Measurements from ENCODE around the gene MSGN1.

The MSGN1 gene

GRCh38 chr2:17816396-17817245 lies at the start of gene MSGN1:
TSS of gene MSGN1 (plus strand) at chr2:17816460. CDS start at chr2:17816519, 59 bp downstream.
- DNase-seq = no peak

DNA sequence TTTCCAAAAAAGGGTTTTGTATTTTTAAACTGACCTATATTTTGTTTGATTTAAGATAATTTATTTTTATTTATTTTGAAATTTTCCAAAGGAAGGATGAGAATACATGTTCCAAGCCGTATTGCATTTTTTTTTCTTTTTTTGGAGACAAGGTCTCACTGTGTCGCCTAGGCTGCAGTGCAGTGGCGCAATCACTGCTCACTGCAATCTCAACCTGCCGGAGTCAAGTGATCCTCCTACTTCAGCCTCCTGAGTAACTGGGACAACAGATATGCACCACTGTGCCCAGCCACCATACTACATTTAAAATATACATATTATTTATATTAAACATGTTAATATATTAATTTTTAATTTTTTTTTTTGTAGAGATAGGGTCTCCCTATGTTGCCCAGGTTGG lies 47.4 kb upstream of the MSGN1 start:
- no peak for DNase-seq

DNA sequence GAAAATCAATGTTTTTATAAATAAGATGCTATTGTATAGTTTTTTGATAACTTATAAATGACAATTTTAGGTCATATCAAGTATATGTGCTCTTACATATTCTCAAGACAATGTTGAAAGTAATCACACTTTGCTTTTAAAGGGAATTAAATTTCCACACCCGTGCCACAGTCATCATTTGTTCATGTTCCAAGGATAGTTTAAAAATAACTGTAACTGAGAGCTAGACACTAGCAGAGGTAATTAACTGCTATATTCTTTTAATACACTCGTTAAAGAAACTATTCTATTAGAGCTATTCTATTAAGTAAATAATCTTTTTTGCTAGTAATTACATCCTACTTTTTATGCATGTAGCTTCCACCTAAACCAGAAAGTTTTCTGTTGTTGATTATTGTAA lies 44.3 kb upstream of the MSGN1 start:
- DNase-seq = no peak

GRCh38 chr2:17772532-17772931 lies 43.7 kb upstream of the MSGN1 start:
- no peak for DNase-seq

GRCh38 chr2:17780546-17780945 lies 35.7 kb upstream of the MSGN1 start:
- DNase-seq = no peak

- no peak for DNase-seq
Measured at GRCh38 chr2:17781482-17781881, 34.8 kb upstream of the MSGN1 start.

- no peak for DNase-seq
Measured at GRCh38 chr2:17786727-17787126, 29.5 kb upstream of the MSGN1 start.

DNA sequence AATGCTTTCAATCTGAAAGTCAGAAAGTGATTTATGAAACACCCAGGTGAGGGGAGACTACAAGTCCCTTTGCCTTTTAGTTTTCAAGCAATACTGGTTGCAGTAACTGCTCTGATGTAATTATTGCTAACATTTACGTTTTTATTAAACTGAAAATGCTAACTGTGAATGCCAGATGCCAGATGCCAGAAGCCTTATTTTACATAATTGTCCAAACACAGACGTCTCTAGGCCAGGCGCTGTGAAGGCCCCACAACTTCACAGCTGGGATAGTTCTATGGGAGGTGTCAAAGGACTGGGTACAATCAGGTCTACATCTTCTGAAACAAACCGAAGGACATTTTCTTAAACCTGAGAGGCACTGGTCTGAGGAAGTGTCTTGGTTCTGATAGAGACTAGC lies 27.5 kb upstream of the MSGN1 start:
- DNase-seq = no peak

DNA sequence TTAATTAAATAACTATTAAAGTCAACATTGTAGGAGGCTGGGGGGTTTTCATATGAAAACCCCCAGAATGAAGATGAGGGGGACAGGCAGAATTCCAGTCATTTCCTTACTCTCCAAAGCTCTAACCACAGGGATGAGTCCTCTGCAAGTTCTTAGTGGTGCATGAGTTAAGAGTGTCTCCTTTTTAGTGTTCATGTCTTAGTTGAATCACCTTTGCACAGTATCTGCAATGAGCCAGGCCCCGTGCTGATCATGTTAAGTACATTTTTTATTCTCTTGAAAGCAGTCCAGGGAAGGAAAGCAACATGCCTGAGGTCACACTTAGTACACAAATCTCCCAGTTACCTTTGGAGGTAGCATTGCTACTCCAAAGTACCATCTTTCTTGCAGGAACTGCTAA lies 25.7 kb upstream of the MSGN1 start:
- no peak for DNase-seq

- DNase-seq = no peak
Measured at GRCh38 chr2:17791121-17791816, 25.0 kb upstream of the MSGN1 start.

- no peak for DNase-seq
Measured at GRCh38 chr2:17791817-17792130, 24.5 kb upstream of the MSGN1 start.

GRCh38 chr2:17792515-17792914 lies 23.7 kb upstream of the MSGN1 start:
- DNase-seq = no peak

- DNase-seq = no peak
Measured at GRCh38 chr2:17793296-17793695, 23.0 kb upstream of the MSGN1 start.

GRCh38 chr2:17793803-17794354 lies 22.4 kb upstream of the MSGN1 start:
- DNase-seq = no peak

GRCh38 chr2:17795309-17795708 lies 21.0 kb upstream of the MSGN1 start:
- DNase-seq = no peak

DNA sequence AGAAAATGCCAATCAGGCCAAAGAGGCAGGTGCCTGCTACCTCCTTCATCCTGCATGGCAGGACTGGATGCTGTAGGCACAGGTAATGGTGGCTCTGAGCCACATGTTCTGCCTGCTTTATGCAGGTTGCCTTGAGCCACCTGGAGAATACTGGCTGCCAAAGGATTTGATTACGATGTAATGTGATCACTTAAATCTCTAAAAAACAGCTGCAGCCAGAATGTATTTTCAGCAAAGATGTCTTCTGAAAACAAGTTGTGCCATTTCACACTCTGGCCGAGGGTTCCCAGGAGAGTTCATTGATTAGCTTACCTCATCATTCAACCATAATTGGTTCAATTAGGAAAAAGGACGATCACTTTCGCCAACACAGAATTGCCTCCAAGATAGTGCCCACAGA lies 17.9 kb upstream of the MSGN1 start:
- no peak for DNase-seq

DNA sequence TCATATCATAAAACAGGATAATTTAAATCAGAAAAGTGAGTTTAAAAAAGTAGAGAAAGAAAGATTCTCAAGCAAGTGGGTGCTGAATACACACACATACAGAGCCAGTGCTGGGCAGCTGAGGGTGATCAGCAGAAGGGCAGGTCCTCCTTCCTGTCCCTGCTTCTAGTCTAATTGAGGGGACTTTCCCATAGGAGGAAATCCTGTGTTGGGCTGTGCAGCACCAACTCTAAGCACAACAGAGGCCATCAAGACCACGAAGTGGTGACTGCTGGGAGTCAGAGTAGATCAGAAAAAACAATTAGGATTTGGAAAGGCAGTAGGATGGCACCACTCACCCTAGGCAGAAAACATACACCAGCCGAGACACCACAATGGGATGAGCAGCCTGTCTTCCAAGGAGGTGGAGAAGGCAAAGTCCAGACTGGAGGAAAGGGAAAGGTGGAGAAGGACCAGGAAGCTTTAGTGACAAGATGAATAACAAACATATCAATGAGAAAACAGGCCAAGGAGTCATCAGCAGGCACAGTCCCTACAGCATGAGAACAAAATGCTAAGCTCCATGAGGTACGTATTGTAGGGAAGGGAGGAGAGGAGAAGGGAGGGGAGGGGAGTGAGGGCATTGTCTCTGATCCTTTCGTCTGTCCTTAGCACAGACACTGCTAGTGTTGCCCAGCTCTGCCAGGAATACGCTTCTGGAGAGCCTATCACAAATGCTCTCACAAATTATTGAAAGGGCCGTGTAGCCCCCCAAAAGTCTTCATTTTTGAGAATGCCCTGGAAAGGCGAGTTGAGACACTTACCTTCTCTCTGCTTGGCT lies 16.7 kb upstream of the MSGN1 start:
- DNase-seq = no peak

GRCh38 chr2:17800219-17800618 lies 16.0 kb upstream of the MSGN1 start:
- DNase-seq = no peak

GRCh38 chr2:17800693-17801458 lies 15.4 kb upstream of the MSGN1 start:
- no peak for DNase-seq

DNA sequence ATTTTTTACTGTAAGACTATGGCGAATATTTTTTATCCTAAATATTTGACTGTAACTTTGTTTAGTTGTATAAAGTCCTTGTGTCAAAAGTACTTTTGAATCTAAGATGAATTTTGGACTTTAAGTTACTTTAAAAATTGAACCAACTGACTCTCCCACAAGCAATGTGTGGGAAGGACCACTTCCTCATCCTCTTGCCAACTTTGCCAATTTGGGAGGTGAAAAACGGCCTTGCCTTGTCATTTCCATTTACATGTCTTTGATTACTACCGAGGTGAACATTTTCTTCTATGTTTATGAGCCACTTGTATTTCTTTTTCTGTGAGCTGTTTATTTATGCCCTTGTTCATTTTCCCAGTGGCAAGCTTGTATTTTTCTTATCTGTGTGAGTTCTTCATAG lies 12.8 kb upstream of the MSGN1 start:
- DNase-seq = no peak

DNA sequence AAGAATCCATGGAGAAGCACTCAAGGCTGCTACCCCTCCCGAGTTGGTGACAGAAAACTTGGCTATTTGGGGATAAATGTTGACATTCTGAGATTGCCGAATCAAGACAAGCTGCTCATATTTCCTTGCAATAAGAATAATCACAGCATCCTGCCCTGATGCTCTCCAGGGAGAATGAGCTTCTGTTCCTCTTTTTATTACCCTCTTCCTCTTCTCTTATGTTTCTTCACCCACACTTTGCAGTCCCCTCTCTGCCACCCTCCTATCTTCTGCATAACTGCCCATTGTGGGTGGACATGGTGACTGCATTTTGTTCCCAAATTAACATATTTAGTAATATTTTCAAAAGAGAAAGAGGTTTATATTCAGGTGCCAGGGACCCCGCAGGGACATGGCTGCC lies 11.9 kb upstream of the MSGN1 start:
- DNase-seq = no peak

DNA sequence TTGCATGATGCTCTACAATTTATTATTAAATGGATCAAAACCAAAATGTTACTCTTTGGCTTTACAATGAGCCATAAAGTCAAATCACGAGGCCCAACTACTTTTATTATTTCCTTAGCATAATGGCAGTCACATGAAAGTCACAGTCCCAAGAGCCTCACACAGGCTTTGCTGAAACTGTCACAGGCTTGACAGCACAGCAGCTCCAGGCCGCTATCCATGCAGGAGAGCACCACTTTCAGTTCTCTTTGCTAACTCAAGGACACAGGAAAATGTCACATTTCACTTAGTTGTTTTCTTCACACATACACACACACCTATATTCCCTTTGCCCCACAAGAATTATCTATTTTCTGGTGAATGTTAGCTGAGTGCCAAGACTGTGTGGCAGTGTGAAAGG lies 11.1 kb upstream of the MSGN1 start:
- no peak for DNase-seq

All from activated effector memory CD4-positive, alpha-beta T cell treated with Interleukin-2 at 50 U/mL for 16 hours (primary cell).